ENCODE data around the gene CEP135.
"Not testable (repeated sequence)": the region's sequence is repeated elsewhere in the genome, so short reads cannot be mapped to it uniquely, and the experiment has no call there.

Gene CEP135

GRCh38 chr4:55947912-55948725 is 626 bp upstream of the CEP135 start:
- peak overlapping the region; percentile 97 for H3K9ac ChIP-seq (ENCODE audit: low read depth, low read length)
- no peaks in the 10 kb centered on the region for H3K27me3 ChIP-seq (ENCODE audit: control insufficient read depth, insufficient read depth, low read length)
- peak overlapping the region; percentile 84 for H3K4me3 ChIP-seq (ENCODE audit: low read length)
- peaks cover 21% of the 10 kb centered on the region for H3K4me1 ChIP-seq (ENCODE audit: control insufficient read depth, insufficient read depth, low read length)
- peaks cover 5% of the 10 kb centered on the region for H3K36me3 ChIP-seq (ENCODE audit: insufficient read depth, low read length)
- H3K4me2 ChIP-seq (ENCODE audit: low read length) = peak overlapping the region; percentile 92
- H3K9me3 ChIP-seq (replicated peaks; ENCODE audit: low read length) = no peaks in the 10 kb centered on the region

- Histone ChIP-seq H3K36me3 (ENCODE audit: insufficient read depth, low read length) (peaks cover 10% of the 10 kb centered on the region), H3K9ac (ENCODE audit: low read depth, low read length) (peak overlapping the region; percentile 97), H3K4me1 (ENCODE audit: control insufficient read depth, insufficient read depth, low read length) (peaks cover 21% of the 10 kb centered on the region), H3K9me3 (replicated peaks; ENCODE audit: low read length) (no peaks in the 10 kb centered on the region), H3K4me3 (ENCODE audit: low read length) (peak overlapping the region; percentile 84), H3K4me2 (ENCODE audit: low read length) (peak overlapping the region; percentile 92), H3K27me3 (ENCODE audit: control insufficient read depth, insufficient read depth, low read length) (no peaks in the 10 kb centered on the region)
Measured at GRCh38 chr4:55949482-55949802, 697 bp downstream of the CEP135 start.

GRCh38 chr4:55951191-55951922 is 2.6 kb downstream of the CEP135 start:
- peaks cover 21% of the 10 kb centered on the region for H3K4me1 ChIP-seq (ENCODE audit: control insufficient read depth, insufficient read depth, low read length)
- no peak overlapping the region for H3K4me2 ChIP-seq (ENCODE audit: low read length)
- H3K9ac ChIP-seq (ENCODE audit: low read depth, low read length) = no peak overlapping the region
- H3K27me3 ChIP-seq (ENCODE audit: control insufficient read depth, insufficient read depth, low read length) = no peaks in the 10 kb centered on the region
- H3K9me3 ChIP-seq (replicated peaks; ENCODE audit: low read length) = no peaks in the 10 kb centered on the region
- H3K4me3 ChIP-seq (ENCODE audit: low read length) = no peak overlapping the region
- peaks cover 19% of the 10 kb centered on the region for H3K36me3 ChIP-seq (ENCODE audit: insufficient read depth, low read length)

GRCh38 chr4:55955710-55956109 is 7.0 kb downstream of the CEP135 start:
- Histone ChIP-seq H3K4me1 (ENCODE audit: control insufficient read depth, insufficient read depth, low read length) (no peaks in the 10 kb centered on the region), H3K9me3 (replicated peaks; ENCODE audit: low read length) (no peaks in the 10 kb centered on the region), H3K4me2 (ENCODE audit: low read length) (no peak overlapping the region), H3K9ac (ENCODE audit: low read depth, low read length) (no peak overlapping the region), H3K27me3 (ENCODE audit: control insufficient read depth, insufficient read depth, low read length) (no peaks in the 10 kb centered on the region), H3K4me3 (ENCODE audit: low read length) (no peak overlapping the region), H3K36me3 (ENCODE audit: insufficient read depth, low read length) (peaks cover 39% of the 10 kb centered on the region)

- Histone ChIP-seq H3K9ac (ENCODE audit: low read depth, low read length) (no peak overlapping the region), H3K27me3 (ENCODE audit: control insufficient read depth, insufficient read depth, low read length) (no peaks in the 10 kb centered on the region), H3K4me3 (ENCODE audit: low read length) (no peak overlapping the region), H3K36me3 (ENCODE audit: insufficient read depth, low read length) (peaks cover 32% of the 10 kb centered on the region), H3K4me2 (ENCODE audit: low read length) (no peak overlapping the region), H3K9me3 (replicated peaks; ENCODE audit: low read length) (no peaks in the 10 kb centered on the region), H3K4me1 (ENCODE audit: control insufficient read depth, insufficient read depth, low read length) (peaks cover 5% of the 10 kb centered on the region)
Measured at GRCh38 chr4:55959655-55960054, 10.9 kb downstream of the CEP135 start.

GRCh38 chr4:55964046-55964445 is 15.3 kb downstream of the CEP135 start:
- peaks cover 11% of the 10 kb centered on the region for H3K36me3 ChIP-seq (ENCODE audit: insufficient read depth, low read length)
- peaks cover 5% of the 10 kb centered on the region for H3K4me1 ChIP-seq (ENCODE audit: control insufficient read depth, insufficient read depth, low read length)
- H3K27me3 ChIP-seq (ENCODE audit: control insufficient read depth, insufficient read depth, low read length) = no peaks in the 10 kb centered on the region
- no peak overlapping the region for H3K4me2 ChIP-seq (ENCODE audit: low read length)
- H3K9me3 ChIP-seq (replicated peaks; ENCODE audit: low read length) = no peaks in the 10 kb centered on the region
- H3K9ac ChIP-seq (ENCODE audit: low read depth, low read length) = no peak overlapping the region
- H3K4me3 ChIP-seq (ENCODE audit: low read length) = no peak overlapping the region

- no peak overlapping the region for H3K9ac ChIP-seq (ENCODE audit: low read depth, low read length)
- no peaks in the 10 kb centered on the region for H3K9me3 ChIP-seq (replicated peaks; ENCODE audit: low read length)
- H3K4me1 ChIP-seq (ENCODE audit: control insufficient read depth, insufficient read depth, low read length) = peaks cover 5% of the 10 kb centered on the region
- no peak overlapping the region for H3K4me2 ChIP-seq (ENCODE audit: low read length)
- H3K4me3 ChIP-seq (ENCODE audit: low read length) = no peak overlapping the region
- peaks cover 8% of the 10 kb centered on the region for H3K36me3 ChIP-seq (ENCODE audit: insufficient read depth, low read length)
- H3K27me3 ChIP-seq (ENCODE audit: control insufficient read depth, insufficient read depth, low read length) = no peaks in the 10 kb centered on the region
Measured at GRCh38 chr4:55965585-55965984, 16.8 kb downstream of the CEP135 start.

GRCh38 chr4:55966324-55966723 is 17.6 kb downstream of the CEP135 start:
- not testable (repeated sequence) for H3K36me3 ChIP-seq (ENCODE audit: insufficient read depth, low read length); H3K9ac ChIP-seq (ENCODE audit: low read depth, low read length); H3K4me1 ChIP-seq (ENCODE audit: control insufficient read depth, insufficient read depth, low read length); H3K27me3 ChIP-seq (ENCODE audit: control insufficient read depth, insufficient read depth, low read length); H3K4me2 ChIP-seq (ENCODE audit: low read length); H3K9me3 ChIP-seq (replicated peaks; ENCODE audit: low read length); H3K4me3 ChIP-seq (ENCODE audit: low read length)

GRCh38 chr4:55967376-55967775 is 18.6 kb downstream of the CEP135 start:
- no peak overlapping the region for H3K4me2 ChIP-seq (ENCODE audit: low read length)
- H3K9me3 ChIP-seq (replicated peaks; ENCODE audit: low read length) = no peaks in the 10 kb centered on the region
- peaks cover 7% of the 10 kb centered on the region for H3K36me3 ChIP-seq (ENCODE audit: insufficient read depth, low read length)
- no peaks in the 10 kb centered on the region for H3K27me3 ChIP-seq (ENCODE audit: control insufficient read depth, insufficient read depth, low read length)
- no peak overlapping the region for H3K9ac ChIP-seq (ENCODE audit: low read depth, low read length)
- no peak overlapping the region for H3K4me3 ChIP-seq (ENCODE audit: low read length)
- peaks cover 5% of the 10 kb centered on the region for H3K4me1 ChIP-seq (ENCODE audit: control insufficient read depth, insufficient read depth, low read length)

- H3K27me3 ChIP-seq (ENCODE audit: control insufficient read depth, insufficient read depth, low read length) = no peaks in the 10 kb centered on the region
- H3K4me3 ChIP-seq (ENCODE audit: low read length) = no peak overlapping the region
- peaks cover 21% of the 10 kb centered on the region for H3K36me3 ChIP-seq (ENCODE audit: insufficient read depth, low read length)
- H3K4me2 ChIP-seq (ENCODE audit: low read length) = no peak overlapping the region
- H3K9me3 ChIP-seq (replicated peaks; ENCODE audit: low read length) = no peaks in the 10 kb centered on the region
- H3K4me1 ChIP-seq (ENCODE audit: control insufficient read depth, insufficient read depth, low read length) = no peaks in the 10 kb centered on the region
- H3K9ac ChIP-seq (ENCODE audit: low read depth, low read length) = no peak overlapping the region
Measured at GRCh38 chr4:55973650-55974049, 24.9 kb downstream of the CEP135 start.

- Histone ChIP-seq H3K4me3 (ENCODE audit: low read length) (no peak overlapping the region), H3K36me3 (ENCODE audit: insufficient read depth, low read length) (peaks cover 20% of the 10 kb centered on the region), H3K9me3 (replicated peaks; ENCODE audit: low read length) (no peaks in the 10 kb centered on the region), H3K4me2 (ENCODE audit: low read length) (no peak overlapping the region), H3K4me1 (ENCODE audit: control insufficient read depth, insufficient read depth, low read length) (no peaks in the 10 kb centered on the region), H3K27me3 (ENCODE audit: control insufficient read depth, insufficient read depth, low read length) (no peaks in the 10 kb centered on the region), H3K9ac (ENCODE audit: low read depth, low read length) (no peak overlapping the region)
Measured at GRCh38 chr4:55977811-55978210, 29.1 kb downstream of the CEP135 start.

GRCh38 chr4:55979562-55979961 is 30.8 kb downstream of the CEP135 start:
- Histone ChIP-seq H3K4me3 (ENCODE audit: low read length) (no peak overlapping the region), H3K9me3 (replicated peaks; ENCODE audit: low read length) (no peaks in the 10 kb centered on the region), H3K36me3 (ENCODE audit: insufficient read depth, low read length) (peaks cover 8% of the 10 kb centered on the region), H3K9ac (ENCODE audit: low read depth, low read length) (no peak overlapping the region), H3K4me1 (ENCODE audit: control insufficient read depth, insufficient read depth, low read length) (no peaks in the 10 kb centered on the region), H3K27me3 (ENCODE audit: control insufficient read depth, insufficient read depth, low read length) (no peaks in the 10 kb centered on the region), H3K4me2 (ENCODE audit: low read length) (no peak overlapping the region)
